MG63 (cell line): ENCODE data around the gene CDKN2A. TPM values are rescaled to one million over a fixed set of nuclear protein-coding genes. Genes with fewer than 3 reads are reported as not detected.
"Not testable (repeated sequence)": the region's sequence is repeated elsewhere in the genome, so short reads cannot be mapped to it uniquely, and the experiment has no call there.

Source experiments
- DNase-seq: peaks from one replicate; pipeline ENCODE4 v3.0.0-alpha.2; 2020
- H3K27me3 ChIP-seq: fragments of 250-450 bp; sonication (Bioruptor Pico); 2 replicates; pipeline ENCODE4 v1.5.1; 2020; ENCODE audit warnings: mild to moderate bottlenecking, moderate library complexity
- H3K36me3 ChIP-seq: fragments of 250-450 bp; sonication (Bioruptor Pico); 2 replicates; pipeline ENCODE4 v1.5.1; 2020; ENCODE audit warnings: mild to moderate bottlenecking, moderate library complexity
- H3K4me3 ChIP-seq: fragments of 250-450 bp; sonication (Bioruptor Pico); 2 replicates; pipeline ENCODE4 v1.5.1; 2020; ENCODE audit warnings: mild to moderate bottlenecking, moderate library complexity
- H3K9me3 ChIP-seq: fragments of 250-450 bp; sonication (Bioruptor Pico); 2 replicates; pipeline ENCODE4 v1.5.1; 2020; ENCODE audit warnings: mild to moderate bottlenecking, moderate library complexity
- total RNA-seq: library from RNA; depleted of rRNA; stranded (reverse); fragments of >200 nt; shearing (Covaris generic); gene quantifications from 2 replicates; pipeline ENCODE4 v1.2.3, GENCODE V29; 2014; ENCODE audit warnings: low replicate concordance

CDKN2A gene
- total RNA-seq, 1 experiment from 2014 or later = not detected

- no peaks in the 10 kb centered on the region for H3K36me3 ChIP-seq
- no peaks in the 10 kb centered on the region for H3K27me3 ChIP-seq
- no peaks in the 10 kb centered on the region for H3K9me3 ChIP-seq
- DNase-seq = no peak
- no peak overlapping the region for H3K4me3 ChIP-seq
These were observed 24.0 kb downstream of the CDKN2A start for GRCh38 chr9:21969951-21970799.

- Histone ChIP-seq H3K9me3 (no peaks in the 10 kb centered on the region), H3K36me3 (no peaks in the 10 kb centered on the region), H3K4me3 (no peak overlapping the region), H3K27me3 (no peaks in the 10 kb centered on the region)
- no peak for DNase-seq
These were observed 24.9 kb downstream of the CDKN2A start for GRCh38 chr9:21969011-21969940.

- Histone ChIP-seq H3K36me3 (no peaks in the 10 kb centered on the region), H3K4me3 (no peak overlapping the region), H3K9me3 (no peaks in the 10 kb centered on the region), H3K27me3 (no peaks in the 10 kb centered on the region)
- DNase-seq = no peak
These were observed 25.7 kb downstream of the CDKN2A start for GRCh38 chr9:21968331-21969010.

GRCh38 chr9:21967702-21968101 lies 26.5 kb downstream of the CDKN2A start:
- Histone ChIP-seq H3K9me3 (no peaks in the 10 kb centered on the region), H3K4me3 (no peak overlapping the region), H3K36me3 (no peaks in the 10 kb centered on the region), H3K27me3 (no peaks in the 10 kb centered on the region)
- DNase-seq = no peak

GRCh38 chr9:21967169-21967568 lies 27.0 kb downstream of the CDKN2A start:
- DNase-seq = no peak
- H3K27me3 ChIP-seq = no peaks in the 10 kb centered on the region
- no peaks in the 10 kb centered on the region for H3K9me3 ChIP-seq
- no peaks in the 10 kb centered on the region for H3K36me3 ChIP-seq
- no peak overlapping the region for H3K4me3 ChIP-seq

GRCh38 chr9:21966140-21966851 lies 27.9 kb downstream of the CDKN2A start:
- Histone ChIP-seq H3K27me3 (no peaks in the 10 kb centered on the region), H3K4me3 (no peak overlapping the region), H3K36me3 (no peaks in the 10 kb centered on the region), H3K9me3 (no peaks in the 10 kb centered on the region)
- DNase-seq = no peak

- Histone ChIP-seq H3K9me3 (no peaks in the 10 kb centered on the region), H3K36me3 (no peaks in the 10 kb centered on the region), H3K4me3 (no peak overlapping the region), H3K27me3 (no peaks in the 10 kb centered on the region)
- no peak for DNase-seq
These were observed 28.7 kb downstream of the CDKN2A start for GRCh38 chr9:21965401-21965951.

- Histone ChIP-seq H3K27me3 (no peaks in the 10 kb centered on the region), H3K4me3 (no peak overlapping the region), H3K9me3 (no peaks in the 10 kb centered on the region), H3K36me3 (no peaks in the 10 kb centered on the region)
- no peak for DNase-seq
These were observed 29.2 kb downstream of the CDKN2A start for GRCh38 chr9:21964925-21965385.

GRCh38 chr9:21961569-21961968 lies 32.6 kb downstream of the CDKN2A start:
- H3K36me3 ChIP-seq = no peaks in the 10 kb centered on the region
- no peaks in the 10 kb centered on the region for H3K27me3 ChIP-seq
- H3K4me3 ChIP-seq = no peak overlapping the region
- no peaks in the 10 kb centered on the region for H3K9me3 ChIP-seq
- DNase-seq = no peak

- not testable (repeated sequence) for H3K36me3 ChIP-seq
These were observed 34.9 kb downstream of the CDKN2A start for GRCh38 chr9:21959268-21959667.

GRCh38 chr9:21958833-21959232 lies 35.4 kb downstream of the CDKN2A start:
- no peak for DNase-seq
- Histone ChIP-seq H3K4me3 (no peak overlapping the region), H3K9me3 (no peaks in the 10 kb centered on the region), H3K27me3 (no peaks in the 10 kb centered on the region), H3K36me3 (no peaks in the 10 kb centered on the region)

More at GRCh38 chr9:21959268-21959667, 34.9 kb downstream of the CDKN2A start:
- not testable (repeated sequence) for H3K27me3 ChIP-seq, H3K4me3 ChIP-seq, H3K9me3 ChIP-seq, DNase-seq

- H3K27me3 ChIP-seq = no peaks in the 10 kb centered on the region
- no peaks in the 10 kb centered on the region for H3K36me3 ChIP-seq
- no peaks in the 10 kb centered on the region for H3K9me3 ChIP-seq
- DNase-seq = no peak
- H3K4me3 ChIP-seq = no peak overlapping the region
These were observed 48.6 kb downstream of the CDKN2A start for GRCh38 chr9:21945606-21946005.

GRCh38 chr9:21943464-21943863 lies 50.7 kb downstream of the CDKN2A start:
- H3K36me3 ChIP-seq = no peaks in the 10 kb centered on the region
- no peaks in the 10 kb centered on the region for H3K9me3 ChIP-seq
- no peak overlapping the region for H3K4me3 ChIP-seq
- H3K27me3 ChIP-seq = no peaks in the 10 kb centered on the region
- DNase-seq = no peak

- Histone ChIP-seq H3K4me3 (no peak overlapping the region), H3K9me3 (no peaks in the 10 kb centered on the region), H3K36me3 (no peaks in the 10 kb centered on the region), H3K27me3 (no peaks in the 10 kb centered on the region)
- no peak for DNase-seq
These were observed 52.7 kb downstream of the CDKN2A start for GRCh38 chr9:21941337-21941995.

GRCh38 chr9:21936161-21936560 lies 58.0 kb downstream of the CDKN2A start:
- no peaks in the 10 kb centered on the region for H3K36me3 ChIP-seq
- DNase-seq = no peak
- H3K27me3 ChIP-seq = no peaks in the 10 kb centered on the region
- H3K9me3 ChIP-seq = no peaks in the 10 kb centered on the region
- H3K4me3 ChIP-seq = no peak overlapping the region

GRCh38 chr9:21935631-21936030 lies 58.6 kb downstream of the CDKN2A start:
- Histone ChIP-seq H3K4me3 (no peak overlapping the region), H3K36me3 (no peaks in the 10 kb centered on the region), H3K27me3 (no peaks in the 10 kb centered on the region), H3K9me3 (no peaks in the 10 kb centered on the region)
- no peak for DNase-seq
